ENCODE measurements around the gene YY1.

- TF ChIP-seq KLF16 (tag by site-specific recombination; IDR thresholded peaks at IDR 0.05) = no peak
- TF ChIP-seq CTCF (tag by site-specific recombination; IDR thresholded peaks at IDR 0.05) = no peak
- no peak for TF ChIP-seq ZBTB20 (tag by site-specific recombination; IDR thresholded peaks at IDR 0.05)
- TF ChIP-seq ZNF175 (tag by site-specific recombination; IDR thresholded peaks at IDR 0.05) = no peak
- no peak for TF ChIP-seq ZNF571 (tag by site-specific recombination; IDR thresholded peaks at IDR 0.05)
- no peak for TF ChIP-seq MYNN (tag by site-specific recombination; IDR thresholded peaks at IDR 0.05; ENCODE audit: borderline replicate concordance)
- no peak for TF ChIP-seq GLIS2 (tag by site-specific recombination; IDR thresholded peaks at IDR 0.05)
- no peak for TF ChIP-seq KLF10 (tag by site-specific recombination; IDR thresholded peaks at IDR 0.05)
- TF ChIP-seq ZNF280D (tag by site-specific recombination; IDR thresholded peaks at IDR 0.05) = no peak
- no peak for TF ChIP-seq PRDM4 (tag by site-specific recombination; IDR thresholded peaks at IDR 0.05)
- no peak for TF ChIP-seq SALL2 (tag by site-specific recombination; IDR thresholded peaks at IDR 0.05; ENCODE audit: borderline replicate concordance)
Observed at GRCh38 chr14:100296106-100296651, 57.2 kb downstream of the YY1 start.

Data from HEK293 (cell line).